ES-I3 (cell line): ENCODE data around the gene HS3ST4.
"Not testable (repeated sequence)": the region's sequence is repeated elsewhere in the genome, so short reads cannot be mapped to it uniquely, and the experiment has no call there.

Experiments
- H3K36me3 ChIP-seq: 2 replicates; pipeline ENCODE4 v1.6.1; 2013; ENCODE audit warnings: mild to moderate bottlenecking, low read length, control low read depth, moderate library complexity; ENCODE audit not compliant: insufficient read depth
- H3K4me1 ChIP-seq: 2 replicates; pipeline ENCODE4 v1.6.1; 2013; ENCODE audit warnings: mild to moderate bottlenecking, control low read depth, low read length; ENCODE audit not compliant: insufficient read depth
- H3K9ac ChIP-seq: 2 replicates; pipeline ENCODE4 v1.6.1; 2013; ENCODE audit warnings: low read depth, mild to moderate bottlenecking, low read length, moderate library complexity
- H3K9me3 ChIP-seq: 2 replicates; pipeline ENCODE4 v1.6.1; 2013; ENCODE audit warnings: mild to moderate bottlenecking, low read length, moderate library complexity; ENCODE audit not compliant: control insufficient read depth, insufficient read depth

HS3ST4 gene

GRCh38 chr16:26051063-26051462 lies 359.3 kb downstream of the HS3ST4 start:
- Histone ChIP-seq H3K9ac (peak overlapping the region; percentile 0; the same call in 1 of the 2 replicates), H3K36me3 (no peaks in the 10 kb centered on the region), H3K9me3 (no peaks in the 10 kb centered on the region), H3K4me1 (peaks cover 33% of the 10 kb centered on the region)

GRCh38 chr16:26053889-26054288 lies 362.1 kb downstream of the HS3ST4 start:
- peaks cover 50% of the 10 kb centered on the region for H3K4me1 ChIP-seq
- H3K36me3 ChIP-seq: no peaks in the 10 kb centered on the region
- H3K9ac ChIP-seq: no peak overlapping the region
- H3K9me3 ChIP-seq: no peaks in the 10 kb centered on the region

- Histone ChIP-seq H3K9me3 (no peaks in the 10 kb centered on the region), H3K4me1 (peaks cover 36% of the 10 kb centered on the region), H3K36me3 (no peaks in the 10 kb centered on the region), H3K9ac (no peak overlapping the region)
Observed at GRCh38 chr16:26058326-26058725, 366.6 kb downstream of the HS3ST4 start.

- H3K36me3 ChIP-seq: no peaks in the 10 kb centered on the region
- H3K9ac ChIP-seq: no peak overlapping the region
- H3K9me3 ChIP-seq: 0 out of 2 replicates have a peak, but pooled peaks cover 6% of the 10 kb centered on the region
- H3K4me1 ChIP-seq: peaks cover 17% of the 10 kb centered on the region; the same call in 1 of the 2 replicates
Observed at GRCh38 chr16:26070302-26071100, 378.7 kb downstream of the HS3ST4 start.

GRCh38 chr16:26071101-26071866 lies 379.5 kb downstream of the HS3ST4 start:
- Histone ChIP-seq H3K4me1 (peaks cover 17% of the 10 kb centered on the region; the same call in 1 of the 2 replicates), H3K9me3 (0 out of 2 replicates have a peak, but pooled peaks cover 6% of the 10 kb centered on the region), H3K9ac (no peak overlapping the region), H3K36me3 (no peaks in the 10 kb centered on the region)

GRCh38 chr16:26078716-26079355 lies 387.1 kb downstream of the HS3ST4 start:
- 0 out of 2 replicates have a peak, but pooled peaks cover 5% of the 10 kb centered on the region for H3K9me3 ChIP-seq
- no peak overlapping the region for H3K9ac ChIP-seq
- H3K36me3 ChIP-seq: no peaks in the 10 kb centered on the region
- peaks cover 4% of the 10 kb centered on the region; the same call in 1 of the 2 replicates for H3K4me1 ChIP-seq

GRCh38 chr16:26087091-26087490 lies 395.3 kb downstream of the HS3ST4 start:
- Histone ChIP-seq H3K4me1 (no peaks in the 10 kb centered on the region), H3K9ac (no peak overlapping the region), H3K9me3 (no peaks in the 10 kb centered on the region), H3K36me3 (no peaks in the 10 kb centered on the region)

GRCh38 chr16:26091511-26091910 lies 399.8 kb downstream of the HS3ST4 start:
- Histone ChIP-seq H3K9me3 (no peaks in the 10 kb centered on the region), H3K36me3 (no peaks in the 10 kb centered on the region), H3K9ac (no peak overlapping the region), H3K4me1 (no peaks in the 10 kb centered on the region)

GRCh38 chr16:26098206-26098605 lies 406.4 kb downstream of the HS3ST4 start:
- not testable (repeated sequence) for H3K9ac ChIP-seq, H3K9me3 ChIP-seq, H3K36me3 ChIP-seq, H3K4me1 ChIP-seq

DNA sequence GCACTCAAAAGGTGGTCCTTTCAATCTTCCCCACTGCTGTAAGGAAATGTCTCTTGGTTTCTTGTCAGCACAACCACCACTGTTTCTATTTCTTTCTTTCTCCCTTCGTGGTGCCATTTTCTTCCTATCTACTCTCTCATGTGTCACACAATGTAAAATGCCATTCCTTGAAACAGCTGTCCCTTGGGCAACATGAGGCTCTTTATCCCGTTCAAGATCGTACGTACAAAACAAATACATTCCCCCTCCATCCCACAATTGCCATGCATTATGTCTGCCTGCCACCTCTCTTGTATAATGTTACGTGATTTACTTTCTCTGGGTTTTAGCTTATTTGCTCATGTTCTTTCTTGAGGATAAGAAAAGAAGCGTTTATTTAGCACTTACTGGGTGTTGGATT lies 410.6 kb downstream of the HS3ST4 start:
- H3K36me3 ChIP-seq: no peaks in the 10 kb centered on the region
- no peaks in the 10 kb centered on the region for H3K9me3 ChIP-seq
- H3K4me1 ChIP-seq: no peaks in the 10 kb centered on the region
- no peak overlapping the region for H3K9ac ChIP-seq

DNA sequence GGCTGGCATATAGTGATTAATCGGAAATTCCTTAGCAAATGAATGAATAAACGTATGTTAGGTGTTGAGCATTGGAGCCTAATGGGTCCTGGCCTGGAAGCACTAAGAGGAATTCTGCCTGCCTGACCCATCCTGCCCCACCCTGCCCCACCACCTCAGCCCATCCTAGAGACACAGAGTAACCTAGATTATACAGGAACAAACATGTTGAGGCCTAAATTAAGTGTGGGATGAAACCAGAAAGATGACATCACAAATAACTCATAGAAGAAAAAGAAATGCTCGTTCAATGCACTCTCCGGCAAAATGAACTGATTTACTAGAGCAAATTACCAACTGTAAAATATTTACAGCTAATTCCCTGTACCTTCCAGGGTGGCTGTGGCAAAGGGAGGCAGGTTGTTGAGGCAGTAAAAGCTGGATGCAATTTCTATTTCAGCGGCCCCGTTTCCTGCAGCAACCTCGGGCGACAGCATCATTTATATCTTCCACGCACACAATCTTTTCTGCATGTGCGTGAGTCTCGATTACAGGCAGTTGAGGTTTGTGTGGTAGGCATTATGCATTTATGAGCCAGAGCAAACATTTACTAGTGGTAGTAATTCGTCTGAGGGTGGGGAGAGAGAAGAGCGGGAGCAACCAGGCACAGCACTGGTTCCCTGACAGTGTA lies 417.2 kb downstream of the HS3ST4 start:
- Histone ChIP-seq H3K4me1 (peaks cover 4% of the 10 kb centered on the region; the same call in 1 of the 2 replicates), H3K36me3 (no peaks in the 10 kb centered on the region), H3K9me3 (no peaks in the 10 kb centered on the region)

GRCh38 chr16:26111900-26112299 lies 420.1 kb downstream of the HS3ST4 start:
- no peak overlapping the region for H3K9ac ChIP-seq
- H3K9me3 ChIP-seq: no peaks in the 10 kb centered on the region
- peaks cover 4% of the 10 kb centered on the region; the same call in 1 of the 2 replicates for H3K4me1 ChIP-seq
- H3K36me3 ChIP-seq: no peaks in the 10 kb centered on the region

More for the DNA sequence above, 417.2 kb downstream of the HS3ST4 start:
- H3K9ac ChIP-seq: no peak overlapping the region

GRCh38 chr16:26118575-26118974 lies 426.8 kb downstream of the HS3ST4 start:
- no peak overlapping the region for H3K9ac ChIP-seq
- no peaks in the 10 kb centered on the region for H3K36me3 ChIP-seq
- peaks cover 11% of the 10 kb centered on the region; the same call in 1 of the 2 replicates for H3K4me1 ChIP-seq
- no peaks in the 10 kb centered on the region for H3K9me3 ChIP-seq

- Histone ChIP-seq H3K9ac (no peak overlapping the region), H3K4me1 (peaks cover 11% of the 10 kb centered on the region; the same call in 1 of the 2 replicates), H3K9me3 (no peaks in the 10 kb centered on the region), H3K36me3 (no peaks in the 10 kb centered on the region)
Observed at GRCh38 chr16:26120729-26121128, 429.0 kb downstream of the HS3ST4 start.
